H9 (cell line): ENCODE results near the gene ARHGAP27. TPM values are rescaled to one million over a fixed set of nuclear protein-coding genes. Genes with fewer than 3 reads are reported as not detected.

Experiments
- DNase-seq: peaks from one replicate; pipeline ENCODE4 v3.0.0-alpha.2; 2017
- H2AFZ ChIP-seq: one replicate; pipeline ENCODE4 v1.6.1; 2013; ENCODE audit warnings: mild to moderate bottlenecking, low read length, control low read depth, moderate library complexity
- H2AK5ac ChIP-seq: 2 replicates; pipeline ENCODE4 v1.6.1; 2013; ENCODE audit warnings: low read length, control low read depth, mixed read lengths; ENCODE audit not compliant: insufficient read length
- H2BK120ac ChIP-seq: one replicate; pipeline ENCODE4 v1.6.1; 2013; ENCODE audit warnings: low read depth, mild to moderate bottlenecking, low read length, control low read depth, inconsistent platforms; ENCODE audit not compliant: poor library complexity, severe bottlenecking
- H2BK12ac ChIP-seq: 2 replicates; pipeline ENCODE4 v1.6.1; 2013; ENCODE audit warnings: low read length, control low read depth, mixed read lengths, low read depth; ENCODE audit not compliant: insufficient read length
- H2BK15ac ChIP-seq: 2 replicates; pipeline ENCODE4 v1.6.1; 2013; ENCODE audit warnings: low read depth, low read length, control low read depth
- H2BK20ac ChIP-seq: one replicate; pipeline ENCODE4 v1.6.1; 2013; ENCODE audit warnings: low read depth, mild to moderate bottlenecking, low read length, control low read depth, inconsistent platforms; ENCODE audit not compliant: poor library complexity, severe bottlenecking
- H2BK5ac ChIP-seq: 2 replicates; pipeline ENCODE4 v1.6.1; 2013; ENCODE audit warnings: low read length, control low read depth, mixed read lengths; ENCODE audit not compliant: insufficient read length
- H3K14ac ChIP-seq: 2 replicates; pipeline ENCODE4 v1.6.1; 2013; ENCODE audit warnings: low read length, control low read depth; ENCODE audit not compliant: insufficient read depth
- H3K18ac ChIP-seq: 2 replicates; pipeline ENCODE4 v1.6.1; 2013; ENCODE audit warnings: low read depth, mild to moderate bottlenecking, mixed read lengths, low read length, control low read depth; ENCODE audit not compliant: insufficient read length
- H3K23ac ChIP-seq: 2 replicates; pipeline ENCODE4 v1.6.1; 2013; ENCODE audit warnings: low read length, control low read depth, mixed read lengths, low read depth; ENCODE audit not compliant: insufficient read length
- H3K23me2 ChIP-seq: 2 replicates; pipeline ENCODE4 v1.6.1; 2013; ENCODE audit warnings: low read depth, mild to moderate bottlenecking, mixed read lengths, low read length, control low read depth; ENCODE audit not compliant: insufficient read length, poor library complexity, severe bottlenecking
- H3K27ac ChIP-seq: 2 replicates; pipeline ENCODE4 v1.5.1; 2013; ENCODE audit warnings: low read length, control low read depth, mixed read lengths, low read depth; ENCODE audit not compliant: insufficient read length
- H3K27me3 ChIP-seq: 2 replicates; pipeline ENCODE4 v1.6.1; 2013; ENCODE audit warnings: low read length, control low read depth, inconsistent platforms; ENCODE audit not compliant: insufficient read depth
- H3K4ac ChIP-seq: 2 replicates; pipeline ENCODE4 v1.6.1; 2013; ENCODE audit warnings: low read depth, mild to moderate bottlenecking, control low read depth, inconsistent platforms, low read length, moderate library complexity
- H3K4me1 ChIP-seq: 2 replicates; pipeline ENCODE4 v1.6.1; 2013; ENCODE audit warnings: low read length, control low read depth, inconsistent platforms; ENCODE audit not compliant: insufficient read depth
- H3K4me2 ChIP-seq: 2 replicates; pipeline ENCODE4 v1.6.1; 2013; ENCODE audit warnings: low read length, control low read depth, mixed read lengths; ENCODE audit not compliant: insufficient read length, insufficient read depth
- H3K56ac ChIP-seq: 2 replicates; pipeline ENCODE4 v1.6.1; 2013; ENCODE audit warnings: low read depth, mild to moderate bottlenecking, mixed read lengths, low read length, control low read depth; ENCODE audit not compliant: insufficient read length
- H3K79me1 ChIP-seq: 2 replicates; pipeline ENCODE4 v1.6.1; 2013; ENCODE audit warnings: low read depth, mild to moderate bottlenecking, moderate library complexity, low read length, control low read depth, inconsistent platforms; ENCODE audit not compliant: insufficient read depth, poor library complexity, severe bottlenecking
- H3K79me2 ChIP-seq: 2 replicates; pipeline ENCODE4 v1.6.1; 2013; ENCODE audit warnings: low read length, control low read depth, inconsistent platforms; ENCODE audit not compliant: insufficient read depth
- H3K9ac ChIP-seq: 2 replicates; pipeline ENCODE4 v1.6.1; 2013; ENCODE audit warnings: low read length, control low read depth, mixed read lengths; ENCODE audit not compliant: insufficient read length; ENCODE audit errors: extremely low read depth
- H3K9me3 ChIP-seq: one replicate; pipeline ENCODE4 v1.6.1; 2013; ENCODE audit warnings: low read depth, low read length, inconsistent platforms; ENCODE audit not compliant: control insufficient read depth
- H3T11ph ChIP-seq: one replicate; pipeline ENCODE4 v1.6.1; 2013; ENCODE audit warnings: mild to moderate bottlenecking, low read length, control low read depth, inconsistent platforms
- H4K20me1 ChIP-seq: one replicate; pipeline ENCODE4 v1.6.1; 2013; ENCODE audit not compliant: control insufficient read depth, insufficient read length, insufficient read depth
- H4K5ac ChIP-seq: 2 replicates; pipeline ENCODE4 v1.6.1; 2013; ENCODE audit warnings: low read depth, mild to moderate bottlenecking, mixed read lengths, low read length, control low read depth; ENCODE audit not compliant: insufficient read length
- H4K8ac ChIP-seq: replicated peaks from 2 replicates; pipeline ENCODE4 v1.6.1; 2013; ENCODE audit warnings: low read length, control low read depth, mixed read lengths, low read depth; ENCODE audit not compliant: insufficient read length
- H4K91ac ChIP-seq: 2 replicates; pipeline ENCODE4 v1.6.1; 2013; ENCODE audit warnings: low read depth, mild to moderate bottlenecking, moderate library complexity, mixed read lengths, low read length, control low read depth; ENCODE audit not compliant: insufficient read length
- H3K27ac Mint-ChIP-seq, 3 experiments: 2 replicates in 2 of 3; 3 replicates in 1 of 3; pipeline ENCODE4 v1.8.0; 2020 to 2021; ENCODE audit warnings: mixed read lengths in 3 of 3, mild to moderate bottlenecking in 1 of 3, moderate library complexity in 1 of 3
- H3K27me3 Mint-ChIP-seq: 2 replicates; pipeline ENCODE4 v1.8.0; 2021; ENCODE audit warnings: low read depth, mild to moderate bottlenecking, moderate library complexity, mixed read lengths
- H3K36me3 Mint-ChIP-seq, 3 experiments: 2 replicates in 2 of 3; 3 replicates in 1 of 3; pipeline ENCODE4 v1.8.0; 2020 to 2021; ENCODE audit warnings: low read depth in 3 of 3, mixed read lengths in 3 of 3; ENCODE audit not compliant: insufficient read depth in 1 of 3
- H3K4me1 Mint-ChIP-seq, 2 experiments: 2 replicates each; pipeline ENCODE4 v1.8.0; 2020; ENCODE audit warnings: mixed read lengths in 2 of 2
- H3K4me3 Mint-ChIP-seq, 2 experiments: 2 replicates in 1 of 2; 3 replicates in 1 of 2; pipeline ENCODE4 v1.8.0; 2020 to 2021; ENCODE audit warnings: mild to moderate bottlenecking in 2 of 2, mixed read lengths in 2 of 2, moderate library complexity in 1 of 2
- H3K9me3 Mint-ChIP-seq, 2 experiments: 2 replicates in 1 of 2; 3 replicates in 1 of 2; pipeline ENCODE4 v1.8.0; 2020; ENCODE audit warnings: mild to moderate bottlenecking in 2 of 2, mixed read lengths in 2 of 2, moderate library complexity in 1 of 2
- WGBS: extraction: QIAGEN DNeasy Blood & Tissue Kit; methylation state at CpG from one replicate; pipeline ENCODE4 v1.1.7; 2013; ENCODE audit warnings: missing lambda C conversion rate, low lambda C conversion rate, mixed read lengths; ENCODE audit not compliant: insufficient read length; ENCODE audit errors: extremely low coverage; 5-methylcytosine and 5-hydroxymethylcytosine counted together
- total RNA-seq: library from RNA; stranded (reverse); gene quantifications from 2 replicates; pipeline ENCODE4 v1.2.1, GENCODE V29; 2021
- TF ChIP-seq, protein P1 (sequence below): fragments of 200-600 bp; sonication (generic); conservative IDR thresholded peaks from 3 replicates; pipeline ENCODE4 v1.8.0; 2021; ENCODE audit warnings: antibody characterized with exemption, mild to moderate bottlenecking

ARHGAP27 gene
- total RNA-seq, 1 experiment from 2014 or later = 9.9 TPM

DNA sequence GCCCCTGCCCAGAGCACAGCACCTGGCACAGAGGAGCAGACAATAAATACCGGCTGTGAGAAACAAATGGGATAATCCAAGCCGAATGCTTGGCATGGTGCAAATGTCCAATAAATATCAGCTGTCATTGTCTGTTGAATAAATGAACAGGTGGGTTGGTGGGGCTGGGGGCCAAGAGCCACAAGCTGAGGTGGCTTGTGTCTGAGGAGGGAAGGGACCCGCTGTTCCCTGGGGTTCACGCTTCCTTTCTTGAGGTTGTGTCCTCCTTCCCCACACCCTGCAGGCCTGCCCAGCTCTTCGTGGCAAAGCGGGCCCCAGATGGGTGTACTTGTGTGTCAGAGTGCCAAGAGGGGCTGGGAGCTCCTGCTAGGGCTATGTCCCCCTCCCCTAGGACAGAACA is 38.6 kb downstream of the ARHGAP27 start:
- TF ChIP-seq, protein P1, sequence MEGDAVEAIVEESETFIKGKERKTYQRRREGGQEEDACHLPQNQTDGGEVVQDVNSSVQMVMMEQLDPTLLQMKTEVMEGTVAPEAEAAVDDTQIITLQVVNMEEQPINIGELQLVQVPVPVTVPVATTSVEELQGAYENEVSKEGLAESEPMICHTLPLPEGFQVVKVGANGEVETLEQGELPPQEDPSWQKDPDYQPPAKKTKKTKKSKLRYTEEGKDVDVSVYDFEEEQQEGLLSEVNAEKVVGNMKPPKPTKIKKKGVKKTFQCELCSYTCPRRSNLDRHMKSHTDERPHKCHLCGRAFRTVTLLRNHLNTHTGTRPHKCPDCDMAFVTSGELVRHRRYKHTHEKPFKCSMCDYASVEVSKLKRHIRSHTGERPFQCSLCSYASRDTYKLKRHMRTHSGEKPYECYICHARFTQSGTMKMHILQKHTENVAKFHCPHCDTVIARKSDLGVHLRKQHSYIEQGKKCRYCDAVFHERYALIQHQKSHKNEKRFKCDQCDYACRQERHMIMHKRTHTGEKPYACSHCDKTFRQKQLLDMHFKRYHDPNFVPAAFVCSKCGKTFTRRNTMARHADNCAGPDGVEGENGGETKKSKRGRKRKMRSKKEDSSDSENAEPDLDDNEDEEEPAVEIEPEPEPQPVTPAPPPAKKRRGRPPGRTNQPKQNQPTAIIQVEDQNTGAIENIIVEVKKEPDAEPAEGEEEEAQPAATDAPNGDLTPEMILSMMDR = no peak
- H3K27ac Mint-ChIP-seq = no peak overlapping the region
- H3K14ac ChIP-seq = no peak overlapping the region
- no peak overlapping the region for H3T11ph ChIP-seq
- no peak overlapping the region for H3K56ac ChIP-seq
- no peak overlapping the region for H2BK20ac ChIP-seq
- no peak overlapping the region for H3K4me3 Mint-ChIP-seq
- peaks cover 0 to 7% (median 7%) of the 10 kb centered on the region in 3 experiments; a peak in 4 of 7 replicates for H3K36me3 Mint-ChIP-seq
- no peak overlapping the region for H3K9ac ChIP-seq
- H3K9me3 Mint-ChIP-seq = no peaks in the 10 kb centered on the region
- H4K91ac ChIP-seq = no peak overlapping the region
- no peak overlapping the region for H3K18ac ChIP-seq
- no peak overlapping the region for H2BK12ac ChIP-seq
- H3K4ac ChIP-seq = no peak overlapping the region
- no CpG with 5 or more reads among the region's 6 CpGs for WGBS
- H3K79me1 ChIP-seq = no peaks in the 10 kb centered on the region
- peaks cover 16% of the 10 kb centered on the region for H3K27me3 Mint-ChIP-seq
- DNase-seq = peak; percentile 25
- peaks cover 2% of the 10 kb centered on the region; the same call in 1 of the 2 replicates for H3K4me1 ChIP-seq
- no peak overlapping the region for H2BK5ac ChIP-seq
- H2BK120ac ChIP-seq = no peak overlapping the region
- no peak overlapping the region for H3K23ac ChIP-seq
- H4K5ac ChIP-seq = no peak overlapping the region
- no peak overlapping the region for H4K8ac ChIP-seq
- no peaks in the 10 kb centered on the region for H3K27me3 ChIP-seq
- peaks cover 13 to 19% of the 10 kb centered on the region in 2 experiments for H3K4me1 Mint-ChIP-seq
- no peak overlapping the region for H2AK5ac ChIP-seq
- H3K9me3 ChIP-seq = no peaks in the 10 kb centered on the region
- H2AFZ ChIP-seq = no peak overlapping the region
- no peak overlapping the region for H3K27ac ChIP-seq
- H2BK15ac ChIP-seq = no peak overlapping the region
- no peaks in the 10 kb centered on the region for H3K23me2 ChIP-seq
- H4K20me1 ChIP-seq = no peaks in the 10 kb centered on the region
- H3K79me2 ChIP-seq = no peaks in the 10 kb centered on the region
- no peak overlapping the region for H3K4me2 ChIP-seq
